Stimulated activated CD4-positive, alpha-beta T cell treated with anti-CD3 and anti-CD28 coated beads, Interleukin-4, amount 100 ng/mL, for 48 hours (primary cell): ENCODE data around the gene ASB10.

Experiments
- DNase-seq, 2 donors: peaks; one replicate each; pipeline ENCODE4 v3.0.0-alpha.2; 2020; ENCODE audit warnings: low read depth in 2 of 2

ASB10 gene, protein sequence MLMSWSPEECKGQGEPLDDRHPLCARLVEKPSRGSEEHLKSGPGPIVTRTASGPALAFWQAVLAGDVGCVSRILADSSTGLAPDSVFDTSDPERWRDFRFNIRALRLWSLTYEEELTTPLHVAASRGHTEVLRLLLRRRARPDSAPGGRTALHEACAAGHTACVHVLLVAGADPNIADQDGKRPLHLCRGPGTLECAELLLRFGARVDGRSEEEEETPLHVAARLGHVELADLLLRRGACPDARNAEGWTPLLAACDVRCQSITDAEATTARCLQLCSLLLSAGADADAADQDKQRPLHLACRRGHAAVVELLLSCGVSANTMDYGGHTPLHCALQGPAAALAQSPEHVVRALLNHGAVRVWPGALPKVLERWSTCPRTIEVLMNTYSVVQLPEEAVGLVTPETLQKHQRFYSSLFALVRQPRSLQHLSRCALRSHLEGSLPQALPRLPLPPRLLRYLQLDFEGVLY

DNA sequence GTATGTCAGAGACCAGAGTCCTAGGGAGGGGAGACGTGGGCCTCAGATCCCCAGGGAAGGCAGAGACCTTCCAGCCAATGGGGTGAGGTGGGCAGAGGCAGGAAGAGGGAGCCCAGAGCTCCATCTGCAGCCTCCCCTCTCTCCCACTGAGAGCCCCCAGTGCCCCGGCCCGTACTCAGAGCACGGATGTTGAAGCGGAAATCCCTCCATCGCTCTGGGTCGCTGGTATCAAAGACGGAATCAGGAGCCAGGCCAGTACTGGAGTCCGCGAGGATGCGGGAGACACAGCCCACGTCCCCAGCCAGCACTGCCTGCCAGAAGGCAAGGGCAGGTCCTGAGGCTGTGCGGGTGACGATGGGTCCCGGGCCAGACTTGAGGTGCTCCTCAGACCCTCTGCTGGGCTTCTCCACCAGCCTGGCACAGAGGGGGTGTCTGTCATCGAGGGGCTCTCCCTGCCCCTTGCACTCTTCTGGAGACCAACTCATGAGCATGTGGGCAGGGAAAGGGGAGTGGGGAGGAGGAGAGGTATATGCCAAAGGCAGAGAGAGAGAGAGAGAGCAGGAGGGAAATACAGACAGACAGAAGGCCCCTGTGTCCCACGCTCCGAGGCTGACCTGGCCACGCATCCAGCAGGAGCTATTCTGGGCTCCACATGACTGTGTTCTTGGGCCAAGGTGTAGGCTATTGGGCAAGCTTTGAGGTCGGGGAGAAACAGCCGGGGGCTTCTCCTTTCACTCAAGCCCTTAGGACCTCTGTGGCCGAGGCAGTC lies at the start of gene ASB10:
Gene ASB10, minus strand, starts transcription at position 611 of the 769 bp plus-strand sequence. Its CDS starts 120 bp downstream, at position 491.
- DNase-seq, result no peak

DNA sequence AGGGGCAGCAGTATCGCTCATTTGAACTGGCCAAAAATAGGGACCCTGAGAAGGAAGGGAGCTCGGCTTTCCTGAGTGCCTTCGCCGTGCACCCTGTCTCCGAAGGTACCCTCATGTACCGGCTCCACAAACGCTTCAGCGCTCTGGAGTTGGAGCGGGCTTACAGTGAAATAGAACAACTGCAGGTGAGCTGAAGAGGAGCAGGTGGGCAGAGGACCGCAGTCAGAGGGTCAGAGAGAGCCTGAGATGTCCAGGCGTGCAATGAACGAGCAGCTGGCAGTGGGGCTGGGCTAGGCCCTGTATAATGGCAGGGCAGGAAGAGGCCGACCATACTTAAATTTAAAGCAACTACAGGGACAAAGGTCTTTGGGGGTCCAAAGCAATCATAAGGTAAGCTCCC lies 49.4 kb upstream of the ASB10 start:
- no peak for DNase-seq

DNA sequence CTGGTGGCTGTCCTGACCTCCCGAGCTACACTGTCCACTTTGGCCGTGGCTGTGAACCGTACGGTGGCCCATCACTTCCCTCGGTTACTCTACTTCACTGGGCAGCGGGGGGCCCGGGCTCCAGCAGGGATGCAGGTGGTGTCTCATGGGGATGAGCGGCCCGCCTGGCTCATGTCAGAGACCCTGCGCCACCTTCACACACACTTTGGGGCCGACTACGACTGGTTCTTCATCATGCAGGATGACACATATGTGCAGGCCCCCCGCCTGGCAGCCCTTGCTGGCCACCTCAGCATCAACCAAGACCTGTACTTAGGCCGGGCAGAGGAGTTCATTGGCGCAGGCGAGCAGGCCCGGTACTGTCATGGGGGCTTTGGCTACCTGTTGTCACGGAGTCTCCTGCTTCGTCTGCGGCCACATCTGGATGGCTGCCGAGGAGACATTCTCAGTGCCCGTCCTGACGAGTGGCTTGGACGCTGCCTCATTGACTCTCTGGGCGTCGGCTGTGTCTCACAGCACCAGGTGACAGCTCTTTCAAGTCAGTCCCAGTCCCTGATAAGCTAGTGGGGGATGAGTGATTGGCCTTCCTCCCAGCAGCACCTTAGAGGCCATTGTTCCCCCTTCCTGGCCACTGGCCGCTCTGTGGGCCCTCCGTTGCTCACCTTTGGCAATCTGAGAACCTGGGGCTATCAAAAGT lies 48.2 kb upstream of the ASB10 start:
- no peak for DNase-seq

DNA sequence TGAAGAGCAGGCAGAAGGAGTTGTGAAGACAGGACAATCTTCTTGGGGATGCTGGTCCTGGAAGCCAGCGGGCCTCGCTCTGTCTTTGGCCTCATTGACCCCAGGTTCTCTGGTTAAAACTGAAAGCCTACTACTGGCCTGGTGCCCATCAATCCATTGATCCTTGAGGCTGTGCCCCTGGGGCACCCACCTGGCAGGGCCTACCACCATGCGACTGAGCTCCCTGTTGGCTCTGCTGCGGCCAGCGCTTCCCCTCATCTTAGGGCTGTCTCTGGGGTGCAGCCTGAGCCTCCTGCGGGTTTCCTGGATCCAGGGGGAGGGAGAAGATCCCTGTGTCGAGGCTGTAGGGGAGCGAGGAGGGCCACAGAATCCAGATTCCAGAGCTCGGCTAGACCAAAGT lies 46.8 kb upstream of the ASB10 start:
- no peak for DNase-seq

DNA sequence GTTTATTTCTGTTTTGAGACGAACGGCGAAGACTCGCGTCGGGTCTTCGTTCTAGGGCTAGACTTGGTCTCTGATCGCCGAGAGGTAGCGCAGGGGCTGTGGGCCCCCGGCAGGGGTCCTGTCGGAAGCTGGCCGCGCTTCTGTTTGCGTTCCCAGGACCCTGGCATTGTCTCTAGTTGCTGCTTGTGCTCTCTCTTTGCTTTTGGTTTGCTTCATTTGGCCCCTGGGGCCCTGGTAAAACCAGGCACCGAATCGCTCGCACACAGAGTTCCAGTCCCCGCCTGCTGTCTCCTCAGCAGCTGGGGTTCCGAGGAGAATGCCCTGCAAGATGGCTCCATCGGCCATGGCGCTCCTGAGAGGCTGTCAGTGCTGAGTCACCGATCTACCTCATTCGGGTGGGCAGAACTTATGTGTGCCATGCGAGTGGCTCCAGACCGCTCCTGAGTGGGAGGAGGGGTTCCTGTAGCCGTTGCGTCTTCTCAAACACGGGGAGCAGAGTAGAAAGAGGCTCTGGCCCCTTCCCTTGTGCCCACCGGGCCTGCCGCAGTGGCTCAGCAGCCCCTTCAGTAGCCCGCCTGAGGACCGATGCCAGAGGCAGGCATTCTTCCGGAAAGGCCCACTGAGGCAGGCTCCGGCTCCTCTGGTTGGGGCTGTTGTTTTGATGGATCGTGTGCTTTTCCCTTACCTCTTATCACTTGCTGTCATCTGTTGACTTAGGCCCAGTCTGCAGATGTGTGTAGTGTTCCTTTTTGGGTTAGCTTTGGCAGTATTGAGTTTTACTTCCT lies 46.1 kb upstream of the ASB10 start:
- peak; percentile 71 to 75 for DNase-seq

DNA sequence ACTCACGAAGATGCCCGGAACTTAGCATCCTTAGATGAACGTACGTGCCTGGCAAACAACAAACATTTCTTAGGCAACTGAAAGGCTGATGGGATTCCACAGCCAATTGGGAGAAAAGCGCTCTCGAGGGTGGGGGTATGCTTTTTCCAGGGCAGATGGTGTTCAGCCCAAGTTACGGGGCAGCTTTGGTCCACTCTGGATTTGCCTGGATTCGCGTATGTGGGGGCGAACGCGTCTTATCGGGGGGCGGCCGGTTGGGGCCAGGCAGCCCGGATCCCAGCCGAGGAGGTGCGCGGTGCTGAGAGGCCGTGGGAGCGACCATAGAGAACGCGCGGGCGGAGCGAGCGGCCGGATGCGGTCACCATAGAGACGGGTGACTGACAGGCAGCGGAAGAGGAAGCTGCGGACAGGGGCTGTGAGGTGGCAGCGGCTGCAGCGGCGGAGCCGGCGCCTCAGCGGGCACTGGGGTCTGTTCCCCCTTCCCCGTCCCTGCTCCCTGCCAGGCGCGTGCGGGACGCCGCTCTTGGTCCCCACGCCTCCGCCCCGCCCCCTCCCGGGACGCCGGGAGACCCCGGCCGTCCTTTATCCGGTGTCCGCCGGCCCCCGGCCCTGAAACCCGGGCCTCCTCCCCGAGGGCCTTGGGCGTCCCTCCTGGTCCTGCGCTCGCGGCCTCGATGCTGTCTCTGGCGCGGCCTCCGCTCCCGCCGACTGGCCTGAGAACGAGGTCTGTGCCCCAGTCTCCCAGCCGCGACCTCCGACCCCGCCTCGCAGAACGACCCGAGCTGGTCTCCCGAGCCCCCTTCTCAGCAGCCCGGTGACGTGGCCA lies 45.3 kb upstream of the ASB10 start, which contains the start of gene CHPF2:
Gene CHPF2, plus strand, starts transcription at position 393 of the 826 bp plus-strand sequence. CDS start 1,529 bp downstream, outside the sequence.
- peak; percentile 82 to 91 for DNase-seq

DNA sequence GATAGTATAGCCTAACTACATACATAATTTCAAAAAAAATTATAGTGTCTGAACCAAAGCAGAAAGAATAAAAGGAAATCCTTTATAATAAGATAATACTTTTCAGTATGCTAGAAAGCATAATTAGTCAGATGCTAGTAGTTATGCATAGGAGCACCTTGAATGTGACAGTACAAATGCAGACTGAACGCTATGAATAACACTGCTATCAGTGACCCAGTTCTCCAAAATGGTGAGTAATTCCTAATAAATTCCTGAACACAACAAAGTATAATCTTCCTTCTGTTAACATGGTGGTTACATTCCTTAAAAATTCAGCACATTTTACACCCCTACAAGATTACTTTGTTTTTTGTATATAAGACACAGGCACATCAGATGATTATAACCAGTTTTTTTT lies 44.0 kb upstream of the ASB10 start:
- DNase-seq, result no peak

DNA sequence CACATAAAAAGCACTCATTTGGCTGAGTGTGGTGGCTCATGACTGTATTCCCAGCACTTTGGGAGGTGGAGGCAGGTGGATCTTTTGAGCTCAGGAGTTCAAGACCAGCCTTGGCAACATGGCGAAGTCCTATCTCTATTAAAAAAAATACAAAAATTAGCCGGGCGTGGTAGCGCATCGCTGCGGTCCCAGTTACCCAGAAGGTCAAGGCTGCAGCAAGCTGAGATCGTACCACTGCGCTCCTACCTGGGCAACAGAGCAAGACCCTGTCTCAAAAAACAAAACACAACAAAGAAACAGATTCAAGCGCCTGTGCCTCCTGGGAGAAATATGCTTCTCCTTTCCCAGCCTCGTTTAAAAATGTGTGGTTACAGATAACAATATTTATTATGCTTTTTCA lies 42.2 kb upstream of the ASB10 start:
- DNase-seq, result no peak

DNA sequence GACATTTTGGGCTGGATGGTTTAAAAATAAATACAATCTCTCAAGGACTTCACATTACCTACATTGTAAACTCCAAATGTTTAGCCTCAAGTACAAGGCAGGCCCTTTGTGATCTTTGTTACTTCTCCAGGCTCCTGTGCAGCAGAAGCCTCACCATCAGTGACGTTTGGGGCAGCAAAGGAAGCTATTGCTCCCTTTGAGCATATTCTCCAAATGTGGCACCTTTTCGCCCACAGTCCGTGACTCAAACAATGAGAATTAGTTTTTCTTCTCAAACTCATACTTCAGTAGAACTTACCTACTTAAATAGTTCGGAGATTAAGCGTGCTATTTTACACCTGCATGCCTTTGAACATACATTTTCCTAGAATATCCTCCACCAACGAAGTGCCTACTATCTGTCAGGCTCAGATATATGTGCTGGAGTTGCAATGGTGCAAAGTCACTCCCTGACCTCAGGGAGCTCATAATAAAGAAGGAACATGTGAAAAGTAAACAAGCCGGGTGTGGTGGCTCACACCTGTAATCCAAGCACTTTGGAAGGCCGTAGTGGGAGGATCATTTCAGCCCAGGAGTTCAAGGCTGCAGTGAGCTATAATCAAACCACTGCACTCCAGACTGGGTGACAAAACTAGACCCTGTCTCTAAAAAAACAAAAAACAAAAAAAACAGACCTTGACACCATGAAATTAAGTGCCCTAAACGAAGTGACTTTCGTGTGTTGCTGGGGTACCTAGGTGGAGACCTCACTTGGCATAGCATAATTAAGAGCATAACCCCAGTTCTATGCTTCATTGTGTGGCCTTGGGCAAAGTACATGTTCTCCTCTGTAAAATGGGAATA lies 41.2 kb upstream of the ASB10 start:
- DNase-seq, result no peak

DNA sequence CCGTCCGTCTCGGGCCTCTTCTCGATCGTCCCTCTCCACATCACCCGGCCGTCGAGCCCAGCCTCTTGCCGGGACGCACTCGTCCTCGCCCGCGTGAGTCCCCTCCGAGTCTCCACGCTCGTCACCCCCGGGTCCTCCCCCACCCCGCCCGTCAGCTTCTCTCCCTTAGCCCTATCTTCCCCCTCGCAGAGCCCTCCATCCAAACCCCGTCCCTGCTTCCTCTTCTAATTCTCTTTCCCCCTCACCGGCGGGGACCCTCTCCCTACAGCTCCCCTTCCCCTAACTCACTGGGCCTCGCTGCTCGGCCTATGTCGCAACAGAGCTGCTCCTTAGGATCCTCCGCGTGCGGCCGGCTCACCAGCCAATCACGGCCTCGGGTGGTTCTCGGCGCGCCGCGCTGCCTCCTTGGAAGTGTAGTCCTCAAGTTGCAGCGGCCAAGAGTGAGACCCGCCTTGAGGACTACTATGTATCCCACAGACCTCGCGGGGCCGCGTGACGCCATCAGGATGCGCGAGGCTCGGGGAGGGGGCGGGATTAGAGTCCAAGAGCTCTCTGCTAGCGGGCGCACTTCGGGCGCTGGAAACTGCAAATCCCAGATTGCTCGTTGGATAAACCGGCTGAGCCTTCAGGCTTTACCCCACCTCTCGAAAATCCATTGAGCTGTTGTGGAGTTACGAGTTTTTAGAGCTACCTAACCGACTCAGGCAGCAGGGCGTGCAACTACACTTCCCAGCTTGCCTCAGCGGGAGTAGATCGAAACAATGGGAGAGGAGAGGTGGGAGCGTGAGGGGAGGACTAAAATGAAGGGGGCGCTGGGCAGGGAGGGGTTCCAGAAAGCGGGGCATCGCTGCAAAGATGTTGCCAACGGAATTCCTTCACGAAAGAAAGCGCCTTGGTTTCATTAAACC lies 40.1 kb upstream of the ASB10 start, which contains the start of gene ABCF2:
Gene ABCF2, minus strand, starts transcription at position 331 of the 908 bp plus-strand sequence. CDS start 747 bp downstream, outside the sequence.
- peak; percentile 97 to 98 for DNase-seq

DNA sequence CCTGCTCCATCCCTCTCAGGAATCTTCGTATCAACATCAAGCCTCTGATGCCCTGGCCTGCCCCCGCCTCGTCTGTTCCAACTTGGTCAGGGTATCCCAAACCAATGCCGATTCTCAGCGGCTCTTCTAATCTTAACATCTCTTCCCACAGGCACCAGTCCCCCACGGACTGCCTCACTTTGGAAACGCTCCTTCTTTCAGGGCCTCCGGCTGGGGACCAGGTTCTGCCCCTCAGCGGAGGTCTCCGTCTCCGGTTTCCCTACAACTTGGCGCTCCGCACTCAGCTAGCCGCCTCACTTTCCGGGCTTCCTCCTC lies 39.5 kb upstream of the ASB10 start:
- no peak for DNase-seq

DNA sequence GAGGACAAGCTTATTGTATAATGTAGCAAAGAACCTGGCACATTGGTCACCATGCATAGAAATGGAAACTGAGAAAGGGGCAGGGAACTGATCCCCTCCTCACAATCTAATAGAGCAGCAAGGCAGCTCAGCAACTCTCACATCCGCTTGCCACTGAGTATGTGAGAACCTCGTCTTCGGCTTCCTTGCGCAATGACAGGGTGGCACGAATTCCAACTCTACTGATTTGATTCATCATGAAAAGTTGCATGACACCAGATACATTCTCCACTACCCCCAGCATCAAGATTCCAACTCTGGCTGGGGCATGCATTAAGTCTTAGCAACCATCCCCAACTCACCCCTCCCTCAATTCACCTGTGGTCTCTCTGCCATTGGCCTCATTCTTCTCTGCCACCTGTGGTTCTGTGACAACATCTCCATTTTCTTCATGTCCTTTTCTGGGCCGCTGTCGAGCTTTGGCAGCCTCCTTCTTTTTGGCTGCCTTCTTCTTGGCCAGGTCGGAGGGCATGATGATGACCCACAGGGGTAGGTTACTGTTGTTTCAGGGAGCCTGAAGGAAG lies 39.0 kb upstream of the ASB10 start:
- DNase-seq, result no peak

DNA sequence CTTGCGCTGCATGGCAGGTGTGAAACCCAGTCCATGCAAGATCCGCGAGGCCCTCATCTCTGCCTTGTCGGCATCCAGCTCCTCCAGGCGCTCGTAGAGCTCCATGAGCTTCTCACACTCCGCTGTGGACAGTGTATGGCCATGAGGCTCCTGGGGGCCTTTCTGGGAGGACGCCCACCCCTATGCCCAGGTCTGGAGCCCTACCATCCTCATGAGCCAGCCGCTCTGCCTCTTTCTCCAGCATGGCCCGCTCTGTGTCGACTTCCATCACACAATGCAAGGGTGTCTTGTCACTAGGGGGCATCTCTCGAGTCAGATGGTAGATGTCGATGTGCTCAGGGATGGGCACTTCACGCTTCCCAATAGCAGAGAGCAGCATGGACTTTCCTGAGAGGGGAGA lies 36.7 kb upstream of the ASB10 start:
- DNase-seq, result no peak

DNA sequence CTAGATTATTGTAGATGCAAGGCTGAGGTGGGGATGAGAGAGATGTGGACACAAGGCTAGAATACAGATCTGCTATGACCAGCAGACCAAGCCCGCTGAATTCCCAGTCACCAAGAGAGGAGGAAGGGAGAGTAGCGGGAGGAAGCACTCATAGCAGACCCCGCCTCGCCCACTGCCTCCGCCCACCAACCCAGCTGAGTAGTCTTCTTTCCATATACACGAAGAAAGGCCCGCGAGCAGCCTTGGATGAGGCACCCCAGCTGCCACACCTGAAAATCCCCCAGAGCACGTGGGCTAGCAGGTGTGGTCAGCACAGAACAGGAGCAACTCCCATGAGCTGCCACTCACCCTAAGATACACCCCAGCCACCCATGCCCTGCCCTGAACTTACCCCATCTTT lies 31.1 kb upstream of the ASB10 start:
- DNase-seq, result no peak

DNA sequence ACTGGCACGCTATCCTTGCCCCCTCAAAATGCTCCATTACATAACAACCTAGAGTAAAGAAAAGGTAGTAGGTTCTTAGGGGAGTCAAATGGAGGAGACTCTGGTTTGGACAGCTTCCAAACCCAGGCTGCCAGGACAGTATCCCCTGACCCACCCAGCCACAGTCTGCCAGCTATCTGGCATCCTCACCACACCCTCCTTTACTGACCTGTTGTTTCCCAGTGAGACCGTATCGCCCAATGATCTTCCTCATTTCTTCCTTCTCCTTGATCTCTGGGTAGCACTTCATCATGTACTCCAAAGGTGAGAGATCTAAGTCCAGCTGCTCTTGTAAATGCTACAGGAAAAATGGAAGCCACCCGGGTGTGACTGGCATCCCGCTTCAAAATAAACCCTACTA lies 28.3 kb upstream of the ASB10 start:
- no peak for DNase-seq

DNA sequence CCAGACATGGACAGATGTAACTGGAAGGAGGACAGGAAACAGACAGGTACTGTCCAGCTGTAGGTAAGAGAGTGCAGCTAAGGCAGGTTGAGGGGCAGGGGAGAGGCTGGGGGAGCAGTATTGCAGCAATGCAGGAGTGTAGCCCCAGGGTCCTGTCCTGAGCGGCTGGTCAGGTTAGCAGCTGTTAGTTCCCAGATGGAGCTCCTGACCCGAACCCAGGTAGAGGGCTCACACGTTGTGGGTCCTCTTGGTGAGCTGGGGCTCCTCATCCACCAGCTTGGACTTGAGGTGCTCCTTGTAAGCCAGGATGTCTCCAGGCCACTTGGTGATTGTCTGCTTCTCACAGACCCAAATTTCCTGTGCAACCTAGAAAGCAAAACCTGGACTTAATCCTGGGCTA lies 26.8 kb upstream of the ASB10 start:
- no peak for DNase-seq

DNA sequence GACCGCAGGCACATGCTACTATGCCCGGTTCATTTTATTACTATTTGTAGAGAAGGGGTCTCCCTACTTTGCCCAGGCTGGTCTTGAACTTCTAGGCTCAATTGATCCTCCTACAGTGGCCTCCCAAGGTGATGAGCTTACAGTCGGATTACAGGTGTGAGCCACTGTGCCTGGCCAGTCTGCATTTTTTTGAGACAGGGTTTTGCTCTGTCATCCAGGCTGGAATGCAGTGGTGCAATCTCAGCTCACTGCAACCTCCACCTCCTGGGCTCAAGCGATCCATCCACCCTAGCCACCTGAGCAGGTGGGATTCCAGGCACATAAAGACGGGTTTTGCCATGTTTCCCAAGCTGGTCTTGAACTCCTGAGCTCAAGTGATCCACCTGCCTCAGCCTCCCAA lies 25.6 kb upstream of the ASB10 start:
- no peak for DNase-seq

DNA sequence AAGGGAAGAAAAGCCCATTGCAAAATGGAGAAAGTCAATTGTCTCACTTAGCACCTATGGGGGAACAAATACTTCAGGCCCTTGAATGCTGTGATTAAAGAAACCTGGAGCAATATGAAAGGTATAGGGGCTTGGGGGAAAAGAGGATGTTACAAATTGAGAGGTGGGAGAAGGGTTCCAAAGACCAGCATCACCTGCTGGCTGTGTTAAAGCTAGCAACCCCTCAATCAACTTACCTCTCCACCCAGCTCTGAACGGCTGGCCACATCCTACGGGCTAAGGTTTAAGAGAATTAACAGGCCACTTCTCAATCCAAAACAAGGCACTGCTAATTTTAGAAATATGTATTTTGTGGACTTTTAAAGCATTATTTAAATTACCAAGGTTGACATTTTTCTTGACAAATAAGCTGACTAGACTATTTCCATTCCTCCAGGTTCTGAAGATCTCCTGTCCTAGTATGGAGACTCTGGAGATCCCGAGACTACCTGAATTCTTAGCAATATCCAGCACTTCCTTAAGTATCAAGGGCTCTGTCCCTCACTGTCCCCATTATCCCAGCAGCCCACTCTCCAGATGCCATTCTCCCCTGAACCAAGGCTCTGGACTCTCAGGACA lies 24.2 kb upstream of the ASB10 start:
- DNase-seq, result no peak
